ENCODE measurements around the gene CACNA1S. TPM values are rescaled to one million over a fixed set of nuclear protein-coding genes. Genes with fewer than 3 reads are reported as not detected.
A peak's percentile ranks its signal among the peaks of the same experiment; 100 is the strongest.

The CACNA1S gene
- total RNA-seq, 1 experiment from 2014 or later = not detected

DNA sequence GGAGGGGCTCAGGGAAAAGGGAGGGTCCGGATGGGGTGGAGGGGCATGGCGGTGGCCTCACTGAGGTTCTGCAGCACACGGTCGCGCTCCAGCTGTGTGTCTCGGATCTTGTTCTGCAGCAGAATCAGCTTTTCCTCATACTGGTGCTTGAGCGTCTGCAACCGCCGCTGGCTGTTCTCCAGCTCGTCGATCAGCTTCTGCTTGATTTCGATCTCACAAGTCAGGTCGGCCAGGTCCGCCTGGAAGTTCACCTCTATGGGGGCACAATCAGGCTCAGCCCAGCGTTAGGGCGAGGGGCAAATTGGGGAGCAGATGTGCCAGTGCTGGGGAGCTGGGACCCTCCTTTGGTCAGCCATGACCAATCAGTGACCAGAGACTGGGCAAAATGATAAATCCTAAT, 113.9 kb downstream of the CACNA1S start:
- no peak overlapping the region for H3K14ac ChIP-seq (ENCODE audit: insufficient read depth, low read length)
- H3K27ac ChIP-seq (ENCODE audit: insufficient read length, low read depth, low read length) = no peak overlapping the region
- no peak overlapping the region for H3K23ac ChIP-seq (ENCODE audit: insufficient read length, low read depth, low read length)
- Mint-ChIP-seq H3K4me3 (no peak overlapping the region), H3K36me3 (ENCODE audit: insufficient read depth in 1 of 3, low read depth in 3 of 3) (peaks cover 5 to 32% (median 24%) of the 10 kb centered on the region in 3 experiments), H3K4me1 (no peaks in the 10 kb centered on the region), H3K27ac (peak overlapping the region in 1 of 3 experiments; percentile 46; a peak in 1 of 7 replicates), H3K27me3 (ENCODE audit: low read depth) (no peaks in the 10 kb centered on the region), H3K9me3 (no peaks in the 10 kb centered on the region)
- H2BK20ac ChIP-seq (ENCODE audit: low read depth, low read length, poor library complexity, severe bottlenecking) = no peak overlapping the region
- no peaks in the 10 kb centered on the region for H3K23me2 ChIP-seq (ENCODE audit: insufficient read length, low read depth, low read length, poor library complexity, severe bottlenecking)
- H4K20me1 ChIP-seq (ENCODE audit: control insufficient read depth, insufficient read depth, insufficient read length) = no peaks in the 10 kb centered on the region
- H3K4me2 ChIP-seq (ENCODE audit: insufficient read depth, insufficient read length, low read length) = no peak overlapping the region
- H4K91ac ChIP-seq (ENCODE audit: insufficient read length, low read depth, low read length) = no peak overlapping the region
- H4K8ac ChIP-seq (replicated peaks; ENCODE audit: insufficient read length, low read depth, low read length) = no peak overlapping the region
- H3K56ac ChIP-seq (ENCODE audit: insufficient read length, low read depth, low read length) = no peak overlapping the region
- no peaks in the 10 kb centered on the region for H3K9me3 ChIP-seq (ENCODE audit: control insufficient read depth, low read depth, low read length)
- no peak overlapping the region for H3K18ac ChIP-seq (ENCODE audit: insufficient read length, low read depth, low read length)
- no peaks in the 10 kb centered on the region for H3K79me1 ChIP-seq (ENCODE audit: insufficient read depth, low read depth, low read length, poor library complexity, severe bottlenecking)
- WGBS (ENCODE audit: extremely low coverage, insufficient read length, low lambda C conversion rate) = no CpG with 5 or more reads among the region's 16 CpGs
- no peak overlapping the region for H2AK5ac ChIP-seq (ENCODE audit: insufficient read length, low read length)
- H2AFZ ChIP-seq (ENCODE audit: low read length) = no peak overlapping the region
- DNase-seq = no peak
- TF ChIP-seq, protein P1, sequence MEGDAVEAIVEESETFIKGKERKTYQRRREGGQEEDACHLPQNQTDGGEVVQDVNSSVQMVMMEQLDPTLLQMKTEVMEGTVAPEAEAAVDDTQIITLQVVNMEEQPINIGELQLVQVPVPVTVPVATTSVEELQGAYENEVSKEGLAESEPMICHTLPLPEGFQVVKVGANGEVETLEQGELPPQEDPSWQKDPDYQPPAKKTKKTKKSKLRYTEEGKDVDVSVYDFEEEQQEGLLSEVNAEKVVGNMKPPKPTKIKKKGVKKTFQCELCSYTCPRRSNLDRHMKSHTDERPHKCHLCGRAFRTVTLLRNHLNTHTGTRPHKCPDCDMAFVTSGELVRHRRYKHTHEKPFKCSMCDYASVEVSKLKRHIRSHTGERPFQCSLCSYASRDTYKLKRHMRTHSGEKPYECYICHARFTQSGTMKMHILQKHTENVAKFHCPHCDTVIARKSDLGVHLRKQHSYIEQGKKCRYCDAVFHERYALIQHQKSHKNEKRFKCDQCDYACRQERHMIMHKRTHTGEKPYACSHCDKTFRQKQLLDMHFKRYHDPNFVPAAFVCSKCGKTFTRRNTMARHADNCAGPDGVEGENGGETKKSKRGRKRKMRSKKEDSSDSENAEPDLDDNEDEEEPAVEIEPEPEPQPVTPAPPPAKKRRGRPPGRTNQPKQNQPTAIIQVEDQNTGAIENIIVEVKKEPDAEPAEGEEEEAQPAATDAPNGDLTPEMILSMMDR (conservative IDR thresholded peaks at IDR 0.05) = no peak
- no peaks in the 10 kb centered on the region for H3K79me2 ChIP-seq (ENCODE audit: insufficient read depth, low read length)
- H3K9ac ChIP-seq (ENCODE audit: extremely low read depth, insufficient read length, low read length) = no peak overlapping the region
- H4K5ac ChIP-seq (ENCODE audit: insufficient read length, low read depth, low read length) = no peak overlapping the region
- H3T11ph ChIP-seq (ENCODE audit: low read length) = no peak overlapping the region
- H2BK15ac ChIP-seq (ENCODE audit: low read depth, low read length) = no peak overlapping the region
- no peak overlapping the region for H2BK120ac ChIP-seq (ENCODE audit: low read depth, low read length, poor library complexity, severe bottlenecking)
- H2BK5ac ChIP-seq (ENCODE audit: insufficient read length, low read length) = no peak overlapping the region
- no peak overlapping the region for H2BK12ac ChIP-seq (ENCODE audit: insufficient read length, low read depth, low read length)
- H3K4ac ChIP-seq (ENCODE audit: low read depth, low read length) = no peak overlapping the region
- no peaks in the 10 kb centered on the region for H3K27me3 ChIP-seq (ENCODE audit: insufficient read depth, low read length)
- no peaks in the 10 kb centered on the region for H3K4me1 ChIP-seq (ENCODE audit: insufficient read depth, low read length)

Measured in H9 (cell line).